Panc1 (cell line): ENCODE results near the gene HOXD9. TPM values are rescaled to one million over a fixed set of nuclear protein-coding genes. Genes with fewer than 3 reads are reported as not detected.

Experiments
- ATAC-seq: fragments of 200-7000 bp; cut with Tn5 transposase; 2 replicates; pipeline ENCODE4 v1.9.1; 2020; ENCODE audit warnings: mild to moderate bottlenecking, moderate library complexity
- BruUV-seq: library from RNA; stranded (reverse); fragments of 400-500 nt; replicated peaks from 2 replicates; lab custom pipeline; 2021; lab: Mats Ljungman, UMichigan
- CTCF ChIA-PET: fragments of 300-600 bp; sonication (Branson Sonifier 250); formaldehyde crosslinking; loops from one replicate; lab custom pipeline; 2022; ENCODE audit warnings: antibody characterized with exemption; lab: Charles Lee
- POLR2A ChIA-PET: fragments of 300-600 bp; sonication (Branson Sonifier 250); formaldehyde crosslinking; loops from one replicate; lab custom pipeline; 2022; ENCODE audit warnings: antibody characterized with exemption; lab: Charles Lee
- DNase-seq: peaks from one replicate; pipeline ENCODE4 v3.0.0-alpha.2; 2010; ENCODE audit warnings: low read depth, low spot score
- H3K27ac ChIP-seq: 2 replicates; pipeline ENCODE4 v1.5.1; 2011; ENCODE audit warnings: mild to moderate bottlenecking, low read length, inconsistent platforms
- H3K27me3 ChIP-seq: fragments of 200-500 bp; sonication (Bioruptor generic); 2 replicates; pipeline ENCODE4 v1.6.0; 2014; ENCODE audit warnings: low read length, inconsistent platforms; ENCODE audit not compliant: control insufficient read depth, insufficient read depth
- H3K36me3 ChIP-seq: fragments of 200-500 bp; sonication (Bioruptor generic); 2 replicates; pipeline ENCODE4 v1.5.1; 2014; ENCODE audit warnings: inconsistent platforms, mild to moderate bottlenecking, low read length, moderate library complexity; ENCODE audit not compliant: control insufficient read depth, insufficient read depth
- H3K4me1 ChIP-seq: 2 replicates; pipeline ENCODE4 v1.5.1; 2011; ENCODE audit warnings: inconsistent platforms, mild to moderate bottlenecking, low read length, moderate library complexity; ENCODE audit not compliant: control insufficient read depth, insufficient read depth
- H3K4me3 ChIP-seq, 2 experiments: 2 replicates each; pipeline ENCODE4 v1.5.1; 2011 to 2012; ENCODE audit warnings: low read depth in 2 of 2, low read length in 2 of 2, mild to moderate bottlenecking in 2 of 2, inconsistent platforms in 1 of 2, moderate library complexity in 1 of 2
- H3K9me3 ChIP-seq: fragments of 200-500 bp; sonication (Bioruptor generic); 2 replicates; pipeline ENCODE4 v1.5.1; 2014; ENCODE audit warnings: low read depth, mild to moderate bottlenecking, inconsistent platforms, low read length, moderate library complexity; ENCODE audit not compliant: control insufficient read depth, insufficient read depth
- CTCF ChIP-seq: fragments of 450-650 bp; IDR thresholded peaks from 2 replicates; pipeline ENCODE4 v1.5.1; 2017; ENCODE audit warnings: mild to moderate bottlenecking
- POLR2AphosphoS5 ChIP-seq: IDR thresholded peaks from 2 replicates; pipeline ENCODE4 v1.6.1; 2012; ENCODE audit warnings: mild to moderate bottlenecking, low read depth, low read length, moderate library complexity
- REST ChIP-seq, 2 experiments: IDR thresholded peaks; 2 replicates each; pipeline ENCODE4 v1.6.1; 2011 to 2012; ENCODE audit warnings: low read depth in 2 of 2, control low read depth in 1 of 2, low read length in 1 of 2, mild to moderate bottlenecking in 1 of 2, moderate library complexity in 1 of 2; ENCODE audit not compliant: insufficient read depth in 1 of 2
- SIN3A ChIP-seq: IDR thresholded peaks from 2 replicates; pipeline ENCODE4 v1.6.1; 2012; ENCODE audit warnings: low read depth, mild to moderate bottlenecking, low read length, moderate library complexity, borderline replicate concordance; ENCODE audit not compliant: insufficient read depth
- TCF7L2 ChIP-seq: IDR thresholded peaks from 2 replicates; pipeline ENCODE4 v1.6.1; 2011; ENCODE audit warnings: mild to moderate bottlenecking, low read depth, low read length, inconsistent platforms
- in situ Hi-C: cut with HindIII; loops from 2 replicates; pipeline ENCODE4 v1.10.0; 2016; ENCODE audit warnings: low sequenced_read_pairs, low pct_unique_long_range_greater_than_20kb
- intact Hi-C: fragments of 100-400 bp; cut with micrococcal nuclease; formaldehyde crosslinking; loops from one replicate; pipeline ENCODE4 v1.10.0; 2022; ENCODE audit not compliant: unreplicated experiment
- total RNA-seq: library from RNA; stranded (reverse); gene quantifications from one replicate; pipeline ENCODE4 v1.2.1, GENCODE V29; 2021; ENCODE audit not compliant: unreplicated experiment

The HOXD9 gene
- total RNA-seq, 1 experiment from 2014 or later: 0.15 TPM

GRCh38 chr2:176128982-176129796 is 6.7 kb downstream of the HOXD9 start, which contains the start of gene HOXD8:
Gene HOXD8, plus strand, starts transcription at chr2:176129705. Its CDS starts 662 bp downstream, at chr2:176130367.
- ChIA-PET CTCF (no interaction called here), POLR2A (no interaction called here)
- H3K4me3 ChIP-seq: peak within 1 kb of the TSS in 1 of 2 experiments; percentile 31; a peak in 1 of 4 replicates
- TF ChIP-seq POLR2AphosphoS5 (no peak), REST (IDR thresholded peaks at IDR 0.05; ENCODE audit: insufficient read depth in 1 of 2, low read depth in 2 of 2, low read length in 1 of 2) (no peak), TCF7L2 (no peak), SIN3A (no peak), CTCF (no peak)
- H3K36me3 ChIP-seq: no peaks in the 10 kb centered on the region
- no peaks in the 10 kb centered on the region for H3K9me3 ChIP-seq
- no TSS peak for BruUV-seq
- in situ Hi-C loops (no loop called here), intact Hi-C loops (loop anchor here (5.0 to 10.0 kb wide), 4 partner anchors 523 to 1033 kb away; no protein-coding TSS in a partner anchor)
- ATAC-seq (no peak), DNase-seq (no peak)
- H3K27me3 ChIP-seq: no peaks in the 10 kb centered on the region
- no peak within 1 kb of the TSS for H3K27ac ChIP-seq
- H3K4me1 ChIP-seq: peaks cover 16% of the 10 kb centered on the region

GRCh38 chr2:176129813-176130146 is 7.3 kb downstream of the HOXD9 start:
- in situ Hi-C loops (no loop called here), intact Hi-C loops (loop anchor here (5.0 to 10.0 kb wide), 4 partner anchors 523 to 1033 kb away; no protein-coding TSS in a partner anchor)
- ChIA-PET CTCF (no interaction called here), POLR2A (no interaction called here)
- Histone ChIP-seq H3K4me1 (peaks cover 16% of the 10 kb centered on the region), H3K27ac (no peak overlapping the region), H3K4me3 (peak overlapping the region in 1 of 2 experiments; percentile 31; a peak in 1 of 4 replicates), H3K27me3 (no peaks in the 10 kb centered on the region), H3K9me3 (no peaks in the 10 kb centered on the region), H3K36me3 (no peaks in the 10 kb centered on the region)
- ATAC-seq: no peak
- BruUV-seq: no TSS peak
- TF ChIP-seq TCF7L2 (no peak), CTCF (no peak), POLR2AphosphoS5 (no peak), REST (IDR thresholded peaks at IDR 0.05; ENCODE audit: insufficient read depth in 1 of 2, low read depth in 2 of 2, low read length in 1 of 2) (no peak), SIN3A (no peak)
- no peak for DNase-seq
